HCT116 (cell line): ENCODE data around the gene CPM. TPM values are rescaled to one million over a fixed set of nuclear protein-coding genes. Genes with fewer than 3 reads are reported as not detected.
"Not testable (repeated sequence)": the region's sequence is repeated elsewhere in the genome, so short reads cannot be mapped to it uniquely, and the experiment has no call there.

Source experiments
- ATAC-seq: fragments of 200-7000 bp; cut with Tn5 transposase; 2 replicates; pipeline ENCODE4 v1.9.1; 2020; ENCODE audit warnings: mild to moderate bottlenecking, moderate library complexity
- BruUV-seq: library from RNA; stranded (reverse); fragments of 400-500 nt; replicated peaks from 2 replicates; lab custom pipeline; 2021; lab: Mats Ljungman, UMichigan
- CTCF ChIA-PET: fragments of 300-600 bp; sonication (Branson Sonifier 250); formaldehyde crosslinking; loops from one replicate; lab custom pipeline; 2021; ENCODE audit warnings: antibody characterized with exemption; lab: Charles Lee
- POLR2A ChIA-PET: fragments of 300-600, 350-600 bp; sonication (Branson Sonifier 250); formaldehyde crosslinking; loops from one replicate; lab custom pipeline; 2021; ENCODE audit warnings: antibody characterized with exemption; lab: Charles Lee
- RAD21 ChIA-PET, 2 experiments: fragments of 300-600 bp; sonication (Branson Sonifier 250); formaldehyde crosslinking; loops; one replicate each; lab custom pipeline; 2023; ENCODE audit warnings: low total read pairs in 2 of 2; ENCODE audit not compliant: uncharacterized antibody in 2 of 2, unreplicated experiment in 2 of 2, low non-redundant PET in 1 of 2; lab: Charles Lee
- DNase-seq: peaks from one replicate; pipeline ENCODE4 v3.0.0-alpha.2; 2010; ENCODE audit warnings: low read depth, low spot score
- H2AFZ ChIP-seq: fragments of 200-600 bp; shearing (Covaris generic), sonication (generic); 2 replicates; pipeline ENCODE4 v1.6.1; 2017; ENCODE audit warnings: low read depth, mixed run types, mixed read lengths, antibody characterized with exemption, low read length; ENCODE audit not compliant: poor library complexity, severe bottlenecking
- H3K27ac ChIP-seq: 2 replicates; pipeline ENCODE4 v1.5.1; 2012; ENCODE audit warnings: low read depth, low read length
- H3K27me3 ChIP-seq: fragments of 200-600 bp; sonication (generic); 2 replicates; pipeline ENCODE4 v1.6.1; 2016; ENCODE audit warnings: mixed run types, low read length, mixed read lengths; ENCODE audit not compliant: insufficient read depth
- H3K36me3 ChIP-seq, 2 experiments: fragments of 200-500 bp in 1 of 2; fragments of 200-600 bp in 1 of 2; sonication (Bioruptor generic) in 1 of 2; sonication (generic) in 1 of 2; 2 replicates each; pipeline versions ENCODE4 v1.5.1 to v1.6.1; 2014 to 2016; ENCODE audit warnings: low read length in 2 of 2, inconsistent platforms in 1 of 2, mixed read lengths in 1 of 2, mixed run types in 1 of 2; ENCODE audit not compliant: insufficient read depth in 2 of 2, control insufficient read depth in 1 of 2
- H3K4me1 ChIP-seq, 2 experiments: fragments of 200-600 bp in 1 of 2; sonication (generic) in 1 of 2; 2 replicates each; pipeline versions ENCODE4 v1.5.1 to v1.6.1; 2012 to 2017; ENCODE audit warnings: low read length in 2 of 2, inconsistent platforms in 1 of 2, mild to moderate bottlenecking in 1 of 2, mixed read lengths in 1 of 2, mixed run types in 1 of 2, moderate library complexity in 1 of 2; ENCODE audit not compliant: insufficient read depth in 2 of 2, control insufficient read depth in 1 of 2
- H3K4me2 ChIP-seq: fragments of 200-600 bp; sonication (generic); 2 replicates; pipeline ENCODE4 v1.6.1; 2017; ENCODE audit warnings: mixed run types, low read length, mixed read lengths
- H3K4me3 ChIP-seq, 2 experiments: fragments of 200-600 bp in 1 of 2; sonication (generic) in 1 of 2; replicated peaks in 1 of 2; 2 replicates each; pipeline ENCODE4 v1.5.1; 2011 to 2016; ENCODE audit warnings: low read length in 2 of 2, control low read depth in 1 of 2, low read depth in 1 of 2, mild to moderate bottlenecking in 1 of 2, mixed read lengths in 1 of 2, mixed run types in 1 of 2
- H3K79me2 ChIP-seq: fragments of 200-600 bp; sonication (generic); 2 replicates; pipeline ENCODE4 v1.6.1; 2017; ENCODE audit warnings: mild to moderate bottlenecking, mixed run types, low read length, moderate library complexity, mixed read lengths; ENCODE audit not compliant: insufficient read depth
- H3K9ac ChIP-seq: fragments of 200-600 bp; sonication (generic); 2 replicates; pipeline ENCODE4 v1.6.1; 2016; ENCODE audit warnings: low read length, mixed read lengths
- H3K9me2 ChIP-seq: fragments of 200-600 bp; sonication (generic), shearing (Covaris generic); 2 replicates; pipeline ENCODE4 v1.6.1; 2017; ENCODE audit warnings: mixed run types, mild to moderate bottlenecking, moderate library complexity; ENCODE audit not compliant: insufficient read depth
- H3K9me3 ChIP-seq, 2 experiments: fragments of 200-500 bp in 1 of 2; fragments of 200-600 bp in 1 of 2; sonication (Bioruptor generic) in 1 of 2; sonication (generic) in 1 of 2; 2 replicates each; pipeline ENCODE4 v1.6.1; 2014 to 2017; ENCODE audit warnings: low read length in 2 of 2, mixed read lengths in 2 of 2, inconsistent platforms in 1 of 2, low read depth in 1 of 2, mild to moderate bottlenecking in 1 of 2, mixed run types in 1 of 2, moderate library complexity in 1 of 2; ENCODE audit not compliant: control insufficient read depth in 1 of 2, insufficient read depth in 1 of 2
- H4K20me1 ChIP-seq: fragments of 200-600 bp; sonication (generic), shearing (Covaris generic); 2 replicates; pipeline ENCODE4 v1.6.1; 2017; ENCODE audit warnings: mixed run types, mild to moderate bottlenecking, moderate library complexity; ENCODE audit not compliant: insufficient read depth
- intact Hi-C: fragments of 100-400 bp; cut with micrococcal nuclease; formaldehyde crosslinking; loops from 2 replicates; pipeline ENCODE4 v1.10.0; 2022
- total RNA-seq: library from RNA; stranded (reverse); gene quantifications from one replicate; pipeline ENCODE4 v1.2.1, GENCODE V29; 2021; ENCODE audit not compliant: unreplicated experiment

CPM gene
- total RNA-seq, 1 experiment from 2014 or later, result 5.3 TPM

GRCh38 chr12:68811573-68811972 is 121.4 kb downstream of the CPM start:
- POLR2A ChIA-PET, H3K9ac ChIP-seq, H3K4me3 ChIP-seq, H3K4me2 ChIP-seq, DNase-seq, H2AFZ ChIP-seq, H3K27ac ChIP-seq, H4K20me1 ChIP-seq, H3K9me3 ChIP-seq, intact Hi-C loops, ATAC-seq, H3K27me3 ChIP-seq, RAD21 ChIA-PET, H3K9me2 ChIP-seq: not testable (repeated sequence)
- TSS peak; percentile 1 for BruUV-seq
- Histone ChIP-seq H3K36me3 (peaks cover 23 to 36% of the 10 kb centered on the region in 2 experiments; a peak in 3 of 4 replicates), H3K4me1 (peaks cover 5 to 21% of the 10 kb centered on the region in 2 experiments; a peak in 3 of 4 replicates), H3K79me2 (peaks cover 86% of the 10 kb centered on the region)
- CTCF ChIA-PET, result interaction anchor here (1.0 to 1.5 kb wide), 2 partner anchors 18 to 453 kb away, joined by 3 to 8 read pairs; no protein-coding TSS in a partner anchor

GRCh38 chr12:68810027-68810389 is 123.0 kb downstream of the CPM start:
- DNase-seq, BruUV-seq, intact Hi-C loops, H3K9me3 ChIP-seq, H4K20me1 ChIP-seq, H3K9ac ChIP-seq, H3K4me3 ChIP-seq, H3K27ac ChIP-seq, POLR2A ChIA-PET, H2AFZ ChIP-seq, H3K9me2 ChIP-seq, CTCF ChIA-PET, H3K27me3 ChIP-seq, ATAC-seq, RAD21 ChIA-PET: not testable (repeated sequence)
- peaks cover 70% of the 10 kb centered on the region for H3K79me2 ChIP-seq
- peak overlapping the region; percentile 84; the same call in 1 of the 2 replicates for H3K4me2 ChIP-seq
- H3K36me3 ChIP-seq, result peaks cover 17 to 26% of the 10 kb centered on the region in 2 experiments; a peak in 3 of 4 replicates
- peaks cover 6 to 31% of the 10 kb centered on the region in 2 experiments; a peak in 3 of 4 replicates for H3K4me1 ChIP-seq
